Glomerular endothelial cell (primary cell): ENCODE measurements around the gene IPO8. TPM values are rescaled to one million over a fixed set of nuclear protein-coding genes. Genes with fewer than 3 reads are reported as not detected.

Experiments
- DNase-seq: peaks from one replicate; pipeline ENCODE4 v3.0.0-alpha.2; 2011; ENCODE audit warnings: low read depth, low spot score; ENCODE audit errors: extremely low read depth
- total RNA-seq: library from RNA; depleted of rRNA; stranded (reverse); fragments of >200 nt; gene quantifications from 2 replicates; pipeline ENCODE4 v1.2.3, GENCODE V29; 2015

IPO8 gene
- total RNA-seq = 23.0 and 32.3 TPM in 2 replicates

GRCh38 chr12:30695199-30696102 is at the start of gene IPO8:
Gene IPO8 (minus strand): TSS chr12:30695869. CDS start chr12:30695647, 222 bp downstream.
- no peak for DNase-seq

- no peak for DNase-seq
These were observed 48.7 kb upstream of the IPO8 start for GRCh38 chr12:30744321-30744720.

GRCh38 chr12:30740274-30740673 is 44.6 kb upstream of the IPO8 start:
- DNase-seq = no peak

GRCh38 chr12:30739020-30739419 is 43.4 kb upstream of the IPO8 start:
- DNase-seq = no peak

GRCh38 chr12:30732954-30733637 is 37.4 kb upstream of the IPO8 start:
- DNase-seq = no peak

- no peak for DNase-seq
These were observed 34.3 kb upstream of the IPO8 start for GRCh38 chr12:30730011-30730410.

- DNase-seq = no peak
These were observed 33.9 kb upstream of the IPO8 start for GRCh38 chr12:30729547-30729946.

GRCh38 chr12:30726647-30727046 is 31.0 kb upstream of the IPO8 start:
- DNase-seq = no peak

GRCh38 chr12:30725739-30726138 is 30.1 kb upstream of the IPO8 start:
- peak; percentile 48 for DNase-seq

GRCh38 chr12:30719060-30719459 is 23.4 kb upstream of the IPO8 start:
- DNase-seq = no peak

GRCh38 chr12:30707613-30708342 is 12.1 kb upstream of the IPO8 start:
- no peak for DNase-seq

- DNase-seq = no peak
These were observed 10.8 kb upstream of the IPO8 start for GRCh38 chr12:30706476-30706875.

- DNase-seq = no peak
These were observed 5.4 kb upstream of the IPO8 start for GRCh38 chr12:30701056-30701455.

- DNase-seq = no peak
These were observed 4.7 kb upstream of the IPO8 start for GRCh38 chr12:30700216-30700900.

GRCh38 chr12:30698346-30698745 is 2.7 kb upstream of the IPO8 start:
- no peak for DNase-seq

GRCh38 chr12:30696943-30697342 is 1.3 kb upstream of the IPO8 start:
- DNase-seq = no peak

- no peak for DNase-seq
These were observed 817 bp upstream of the IPO8 start for GRCh38 chr12:30696486-30696885.

GRCh38 chr12:30696103-30696408 is 387 bp upstream of the IPO8 start:
- no peak for DNase-seq

- no peak for DNase-seq
These were observed 1.1 kb downstream of the IPO8 start for GRCh38 chr12:30694412-30695198.

- no peak for DNase-seq
These were observed 3.2 kb downstream of the IPO8 start for GRCh38 chr12:30692470-30692869.
